ENCODE data around the gene AGRN.

Gene AGRN

DNA sequence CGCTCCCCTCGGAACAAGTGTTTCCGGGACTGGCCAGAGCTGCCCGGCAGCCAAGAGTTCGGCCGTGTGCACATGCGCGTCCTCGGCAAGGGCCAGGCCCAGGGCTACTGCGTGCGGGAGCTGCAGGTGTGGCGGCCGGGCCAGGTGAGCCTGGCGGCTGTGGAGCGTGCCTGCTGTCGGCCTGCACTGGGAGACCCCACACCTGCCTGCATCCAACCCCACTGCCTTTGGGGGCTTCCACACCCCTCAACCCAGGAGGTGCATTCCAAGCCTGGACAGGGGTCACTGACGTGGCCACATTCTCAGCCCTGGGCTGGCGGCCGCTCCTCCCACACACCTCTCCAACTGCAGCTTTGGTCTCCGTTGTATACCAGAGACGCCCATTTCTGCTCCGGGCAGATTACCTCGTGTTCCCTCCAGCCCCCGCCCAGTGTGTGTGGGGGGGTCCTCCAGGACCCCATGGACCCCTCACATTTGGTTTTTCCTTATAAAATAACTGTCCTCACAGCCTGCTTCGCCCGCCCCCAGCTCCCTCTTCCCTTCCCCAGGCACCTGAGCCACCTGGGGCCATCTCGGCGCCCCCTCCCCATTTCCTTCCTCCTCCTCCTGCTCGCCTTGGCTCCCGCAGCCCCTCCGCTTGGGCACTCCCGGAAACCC is 48.1 kb downstream of the AGRN start:
- H3K4me3 ChIP-seq (ENCODE audit: low read length in 2 of 2): peak overlapping the region; percentile 44 to 56
- peak overlapping the region; percentile 51 to 92 for H3K27ac ChIP-seq (ENCODE audit: low read depth in 2 of 2, low read length in 2 of 2)
- peaks cover 9 to 14% of the 10 kb centered on the region in 2 donors for H3K27me3 ChIP-seq (ENCODE audit: control insufficient read depth in 2 of 2, insufficient read depth in 2 of 2, low read length in 2 of 2)
- no peaks in the 10 kb centered on the region for H3K9me3 ChIP-seq (ENCODE audit: control insufficient read depth in 2 of 2, low read length in 2 of 2)
- peaks cover 21% of the 10 kb centered on the region in 2 donors for H3K4me1 ChIP-seq (ENCODE audit: control insufficient read depth in 2 of 2, insufficient read depth in 2 of 2, low read length in 2 of 2)
- peak overlapping the region; percentile 36 to 41 for H3K9ac ChIP-seq (ENCODE audit: low read depth in 1 of 2, low read length in 2 of 2)
- no peaks in the 10 kb centered on the region for H3K36me3 ChIP-seq (ENCODE audit: control insufficient read depth in 2 of 2, insufficient read depth in 2 of 2, low read length in 2 of 2)

DNA sequence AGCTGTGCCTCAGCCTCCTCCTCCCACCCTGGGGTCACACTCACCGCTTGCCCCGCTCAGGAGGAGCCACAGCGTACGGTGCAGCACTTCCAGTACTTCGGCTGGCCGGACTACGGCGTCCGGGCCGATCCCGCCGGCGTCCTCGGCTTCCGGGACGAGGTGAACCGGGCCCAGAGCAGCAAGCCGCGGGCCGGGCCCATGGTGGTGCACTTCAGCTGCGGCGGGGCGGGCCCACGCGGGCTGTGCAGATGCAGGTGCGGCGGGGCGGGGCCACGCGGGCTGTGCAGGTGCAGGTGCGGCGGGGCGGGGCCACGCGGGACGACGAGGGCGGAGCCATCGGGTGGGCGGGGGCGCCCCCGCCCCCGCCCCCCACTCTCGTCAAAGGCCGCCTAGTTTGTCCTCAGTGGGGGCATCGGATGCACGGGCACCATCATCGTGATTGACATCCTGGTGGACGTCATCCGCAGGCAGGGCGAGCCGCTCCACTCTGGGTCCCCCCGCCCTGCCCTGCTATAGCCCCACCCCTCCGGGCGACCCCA is 48.7 kb downstream of the AGRN start:
- Histone ChIP-seq H3K4me1 (ENCODE audit: control insufficient read depth in 2 of 2, insufficient read depth in 2 of 2, low read length in 2 of 2) (peaks cover 22 to 25% of the 10 kb centered on the region in 2 donors), H3K9me3 (ENCODE audit: control insufficient read depth in 2 of 2, low read length in 2 of 2) (no peaks in the 10 kb centered on the region), H3K36me3 (ENCODE audit: control insufficient read depth in 2 of 2, insufficient read depth in 2 of 2, low read length in 2 of 2) (no peaks in the 10 kb centered on the region), H3K4me3 (ENCODE audit: low read length in 2 of 2) (peak overlapping the region; percentile 44 to 56), H3K27ac (ENCODE audit: low read depth in 2 of 2, low read length in 2 of 2) (peak overlapping the region; percentile 92 to 98), H3K9ac (ENCODE audit: low read depth in 1 of 2, low read length in 2 of 2) (peak overlapping the region; percentile 36 to 41), H3K27me3 (ENCODE audit: control insufficient read depth in 2 of 2, insufficient read depth in 2 of 2, low read length in 2 of 2) (peaks cover 3 to 9% of the 10 kb centered on the region in 2 donors)

DNA sequence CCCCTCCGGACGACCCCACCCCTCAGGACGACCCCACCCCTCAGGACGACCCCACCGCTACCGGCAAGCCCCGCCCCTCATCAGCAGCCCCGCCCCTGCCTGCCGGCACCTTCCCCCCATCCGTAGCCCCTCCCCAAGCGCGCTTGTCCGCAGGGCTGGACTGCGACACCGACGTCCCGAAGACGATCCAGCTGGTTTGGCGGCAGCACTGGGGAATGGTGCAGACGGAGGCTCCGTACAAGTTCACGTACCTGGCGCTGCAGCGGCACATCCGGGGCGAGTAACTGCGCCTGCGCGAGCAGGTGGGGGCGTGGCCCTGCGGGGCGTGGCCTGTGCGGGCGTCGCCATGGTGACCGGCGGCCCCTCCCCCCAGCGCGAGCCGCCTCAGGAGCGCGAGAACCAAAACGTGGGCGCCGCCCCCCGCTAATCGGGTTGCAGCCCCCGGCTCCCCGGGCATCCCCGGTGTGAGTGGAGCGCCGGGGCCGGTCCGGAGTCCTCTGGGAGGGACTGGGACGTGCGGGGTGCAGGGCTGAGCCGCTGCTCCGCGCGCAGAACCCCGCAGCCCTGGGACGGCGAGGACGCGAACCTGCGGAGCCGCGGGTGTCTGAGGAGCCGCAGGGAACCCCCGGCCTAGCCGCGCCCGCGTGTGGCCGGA is 49.3 kb downstream of the AGRN start:
- Histone ChIP-seq H3K27ac (ENCODE audit: low read depth in 2 of 2, low read length in 2 of 2) (peak overlapping the region; percentile 92 to 98), H3K4me3 (ENCODE audit: low read length in 2 of 2) (peak overlapping the region; percentile 74 to 76), H3K36me3 (ENCODE audit: control insufficient read depth in 2 of 2, insufficient read depth in 2 of 2, low read length in 2 of 2) (no peaks in the 10 kb centered on the region), H3K4me1 (ENCODE audit: control insufficient read depth in 2 of 2, insufficient read depth in 2 of 2, low read length in 2 of 2) (peaks cover 21 to 25% of the 10 kb centered on the region in 2 donors), H3K27me3 (ENCODE audit: control insufficient read depth in 2 of 2, insufficient read depth in 2 of 2, low read length in 2 of 2) (peaks cover 0 to 4% of the 10 kb centered on the region in 2 donors), H3K9me3 (ENCODE audit: control insufficient read depth in 2 of 2, low read length in 2 of 2) (no peaks in the 10 kb centered on the region), H3K9ac (ENCODE audit: low read depth in 1 of 2, low read length in 2 of 2) (peak overlapping the region in 1 of 2 donors; percentile 66)

DNA sequence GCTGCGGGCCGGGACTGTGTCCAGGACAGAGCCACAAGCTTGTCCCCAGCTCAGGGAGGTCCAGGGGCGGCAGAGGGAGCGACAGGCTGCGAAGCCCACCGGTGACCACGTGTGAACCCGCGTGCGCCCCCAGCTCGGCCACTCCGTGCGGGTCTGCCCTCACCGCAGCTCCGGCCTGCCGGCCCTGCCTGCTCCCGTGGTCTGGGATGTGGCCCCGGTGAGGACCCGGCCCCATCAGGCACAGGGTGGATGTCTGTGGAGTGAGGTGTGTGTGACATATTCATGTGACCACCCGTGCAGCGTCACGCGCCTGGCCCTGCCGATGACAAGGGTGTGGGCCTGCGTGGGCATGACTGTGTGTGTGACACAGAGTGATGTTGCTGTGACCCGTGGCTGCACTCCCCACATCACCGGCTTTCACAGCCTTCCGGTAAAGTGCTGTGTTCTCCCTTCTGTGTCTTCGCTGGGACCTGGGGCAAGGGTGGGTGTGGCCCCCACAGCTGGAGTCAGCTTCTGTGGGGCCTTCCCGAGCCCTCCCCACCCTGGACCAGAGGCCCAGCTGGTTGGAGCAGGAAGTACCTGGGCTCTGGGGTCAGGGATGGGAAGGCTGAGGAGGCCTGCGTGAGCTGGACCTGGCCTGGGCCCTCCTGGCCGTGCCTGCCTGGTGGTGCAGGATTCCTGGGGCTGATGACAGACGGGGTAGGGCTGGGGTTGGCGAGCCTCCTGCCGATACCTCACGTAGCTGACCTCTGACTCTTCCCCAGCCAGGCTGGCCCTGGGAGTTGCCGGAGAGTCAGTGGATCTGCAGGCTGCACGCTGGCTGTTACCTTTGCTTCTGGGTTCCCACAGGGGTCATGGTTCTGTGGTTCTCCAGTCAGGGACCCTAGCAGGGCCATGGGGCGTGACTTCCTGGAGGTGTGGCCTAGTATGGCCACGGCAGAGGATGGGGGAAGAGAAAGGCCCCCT is 50.1 kb downstream of the AGRN start:
- H3K4me3 ChIP-seq (ENCODE audit: low read length in 2 of 2): no peak overlapping the region

DNA sequence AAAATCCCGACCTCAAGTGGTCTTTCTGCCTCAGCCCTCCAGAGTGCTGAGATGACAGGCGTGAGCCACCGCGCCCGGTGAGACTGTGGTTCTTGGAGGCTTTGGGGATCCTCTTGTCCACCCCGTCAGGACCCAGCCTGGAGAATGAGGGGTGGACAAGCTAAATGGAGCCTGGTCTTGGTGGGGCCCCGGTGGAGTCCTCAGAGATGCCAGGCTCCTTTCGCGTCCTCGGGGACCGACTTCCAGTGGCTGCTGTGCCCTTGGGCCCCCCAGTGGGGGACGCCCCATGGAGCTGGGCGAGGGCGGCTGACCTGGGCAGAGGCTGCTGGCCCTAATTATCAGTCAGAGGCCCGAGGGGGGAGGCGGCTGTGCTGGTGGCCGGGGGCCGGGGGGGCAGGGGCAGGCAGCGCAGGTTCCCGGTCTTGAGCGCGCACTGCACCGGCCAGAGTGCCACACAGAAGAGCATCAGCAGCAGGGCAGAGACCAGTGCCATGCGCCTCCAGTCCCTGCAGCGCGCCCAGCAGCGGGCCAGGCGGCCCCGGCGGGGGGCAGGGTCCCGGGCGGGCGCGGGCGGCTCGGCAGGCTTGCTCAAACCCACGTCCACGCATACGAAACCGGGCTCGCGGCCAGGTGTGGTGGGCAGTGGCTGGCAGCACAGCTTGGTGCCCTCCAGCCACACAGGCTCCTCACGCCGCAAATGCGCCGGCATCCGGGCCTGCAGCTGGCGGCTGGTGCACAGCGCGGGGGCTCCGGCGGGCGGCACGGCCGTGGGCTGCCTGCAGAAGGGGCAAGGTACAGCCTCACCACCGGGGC is 51.8 kb downstream of the AGRN start:
- Histone ChIP-seq H3K9me3 (ENCODE audit: control insufficient read depth in 2 of 2, low read length in 2 of 2) (no peaks in the 10 kb centered on the region), H3K9ac (ENCODE audit: low read depth in 1 of 2, low read length in 2 of 2) (no peak overlapping the region), H3K27ac (ENCODE audit: low read depth in 2 of 2, low read length in 2 of 2) (no peak overlapping the region), H3K4me1 (ENCODE audit: control insufficient read depth in 2 of 2, insufficient read depth in 2 of 2, low read length in 2 of 2) (peaks cover 23 to 31% of the 10 kb centered on the region in 2 donors), H3K36me3 (ENCODE audit: control insufficient read depth in 2 of 2, insufficient read depth in 2 of 2, low read length in 2 of 2) (no peaks in the 10 kb centered on the region), H3K4me3 (ENCODE audit: low read length in 2 of 2) (no peak overlapping the region), H3K27me3 (ENCODE audit: control insufficient read depth in 2 of 2, insufficient read depth in 2 of 2, low read length in 2 of 2) (peaks cover under 1 to 3% of the 10 kb centered on the region in 2 donors)

More for the DNA sequence above, 50.1 kb downstream of the AGRN start:
- no peaks in the 10 kb centered on the region for H3K9me3 ChIP-seq (ENCODE audit: control insufficient read depth in 2 of 2, low read length in 2 of 2)
- peak overlapping the region in 1 of 2 donors; percentile 6 for H3K9ac ChIP-seq (ENCODE audit: low read depth in 1 of 2, low read length in 2 of 2)
- H3K27me3 ChIP-seq (ENCODE audit: control insufficient read depth in 2 of 2, insufficient read depth in 2 of 2, low read length in 2 of 2): peaks cover 3 to 4% of the 10 kb centered on the region in 2 donors
- H3K27ac ChIP-seq (ENCODE audit: low read depth in 2 of 2, low read length in 2 of 2): no peak overlapping the region
- H3K4me1 ChIP-seq (ENCODE audit: control insufficient read depth in 2 of 2, insufficient read depth in 2 of 2, low read length in 2 of 2): peaks cover 23 to 31% of the 10 kb centered on the region in 2 donors
- no peaks in the 10 kb centered on the region for H3K36me3 ChIP-seq (ENCODE audit: control insufficient read depth in 2 of 2, insufficient read depth in 2 of 2, low read length in 2 of 2)

DNA sequence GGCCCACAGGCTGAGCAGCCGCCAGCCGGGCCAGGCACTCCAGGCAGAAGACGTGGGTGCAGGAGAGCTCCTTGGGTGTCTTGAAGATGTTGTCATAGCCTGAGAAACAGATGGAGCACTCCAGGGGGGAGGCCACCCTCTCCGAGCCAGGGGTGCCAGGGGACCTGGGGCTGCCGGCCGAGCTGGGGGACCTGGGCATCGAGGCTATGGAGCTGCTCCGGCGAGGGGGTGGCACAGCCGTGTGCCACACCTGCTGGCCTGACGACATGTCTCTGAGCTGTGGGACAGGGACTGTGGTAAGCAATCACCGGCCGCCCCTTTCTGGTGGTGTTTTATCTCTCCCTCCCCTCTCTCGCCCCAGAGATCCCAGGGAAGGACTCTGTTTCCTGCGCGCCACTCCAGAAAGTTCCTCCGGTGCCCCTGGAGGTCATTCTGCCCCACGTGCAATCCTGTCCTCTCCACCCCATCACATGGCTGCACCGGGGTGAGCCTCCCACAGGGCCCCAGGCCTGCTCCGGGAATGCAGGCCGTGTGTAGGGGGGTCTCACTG is 52.5 kb downstream of the AGRN start:
- Histone ChIP-seq H3K27me3 (ENCODE audit: control insufficient read depth in 2 of 2, insufficient read depth in 2 of 2, low read length in 2 of 2) (peaks cover 0 to 3% of the 10 kb centered on the region in 2 donors), H3K4me3 (ENCODE audit: low read length in 2 of 2) (no peak overlapping the region), H3K9ac (ENCODE audit: low read depth in 1 of 2, low read length in 2 of 2) (no peak overlapping the region)

DNA sequence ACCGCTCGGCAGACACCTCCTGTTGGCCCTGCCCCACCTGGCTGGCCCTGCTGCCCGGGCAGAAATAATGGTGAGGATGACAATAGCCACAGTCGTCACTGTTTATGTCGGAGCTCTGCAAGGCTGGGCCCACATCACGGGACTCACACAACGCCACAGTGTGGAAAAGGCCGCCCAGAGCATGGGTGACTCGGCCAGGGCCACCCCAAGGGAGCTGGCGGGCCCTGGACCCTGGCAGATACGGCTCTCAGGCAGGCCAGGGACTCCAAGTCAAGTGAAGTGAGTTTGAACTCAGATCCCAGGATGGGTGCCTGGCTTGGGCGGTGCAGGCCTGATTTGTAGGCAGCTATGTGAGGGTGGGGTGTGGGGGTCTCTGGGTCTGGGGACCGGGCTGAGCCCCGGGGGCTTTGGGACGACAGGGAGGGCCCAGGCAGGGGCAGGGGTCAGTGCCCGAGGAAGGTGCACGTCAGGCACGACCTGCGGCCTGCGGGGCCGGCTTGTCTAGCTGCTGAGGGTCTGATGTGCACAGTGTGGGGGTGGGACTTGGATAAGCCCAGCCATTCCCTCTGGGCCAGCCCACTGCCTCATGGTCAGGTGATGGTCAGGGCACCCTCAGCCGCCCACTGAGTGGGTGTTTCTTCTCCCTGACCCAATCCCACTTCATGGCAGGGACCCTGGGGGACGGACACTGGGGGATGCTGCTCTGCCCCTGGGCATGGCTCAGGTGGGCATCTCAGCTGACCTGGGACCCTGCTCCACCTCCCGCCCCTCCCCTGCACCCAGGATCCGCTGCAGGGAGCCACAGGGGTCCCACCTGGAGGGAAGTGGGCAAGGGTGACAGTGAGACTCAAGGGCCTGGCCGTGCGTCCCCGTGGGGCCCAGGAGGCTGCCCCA is 53.2 kb downstream of the AGRN start:
- peak overlapping the region in 1 of 2 donors; percentile 81 for H3K9ac ChIP-seq (ENCODE audit: low read depth in 1 of 2, low read length in 2 of 2)
- peak overlapping the region in 1 of 2 donors; percentile 52 for H3K4me3 ChIP-seq (ENCODE audit: low read length in 2 of 2)
- peaks cover 23 to 28% of the 10 kb centered on the region in 2 donors for H3K4me1 ChIP-seq (ENCODE audit: control insufficient read depth in 2 of 2, insufficient read depth in 2 of 2, low read length in 2 of 2)

More for the DNA sequence above, 52.5 kb downstream of the AGRN start:
- no peaks in the 10 kb centered on the region for H3K36me3 ChIP-seq (ENCODE audit: control insufficient read depth in 2 of 2, insufficient read depth in 2 of 2, low read length in 2 of 2)
- H3K4me1 ChIP-seq (ENCODE audit: control insufficient read depth in 2 of 2, insufficient read depth in 2 of 2, low read length in 2 of 2): peaks cover 23 to 31% of the 10 kb centered on the region in 2 donors
- H3K9me3 ChIP-seq (ENCODE audit: control insufficient read depth in 2 of 2, low read length in 2 of 2): no peaks in the 10 kb centered on the region
- no peak overlapping the region for H3K27ac ChIP-seq (ENCODE audit: low read depth in 2 of 2, low read length in 2 of 2)

DNA sequence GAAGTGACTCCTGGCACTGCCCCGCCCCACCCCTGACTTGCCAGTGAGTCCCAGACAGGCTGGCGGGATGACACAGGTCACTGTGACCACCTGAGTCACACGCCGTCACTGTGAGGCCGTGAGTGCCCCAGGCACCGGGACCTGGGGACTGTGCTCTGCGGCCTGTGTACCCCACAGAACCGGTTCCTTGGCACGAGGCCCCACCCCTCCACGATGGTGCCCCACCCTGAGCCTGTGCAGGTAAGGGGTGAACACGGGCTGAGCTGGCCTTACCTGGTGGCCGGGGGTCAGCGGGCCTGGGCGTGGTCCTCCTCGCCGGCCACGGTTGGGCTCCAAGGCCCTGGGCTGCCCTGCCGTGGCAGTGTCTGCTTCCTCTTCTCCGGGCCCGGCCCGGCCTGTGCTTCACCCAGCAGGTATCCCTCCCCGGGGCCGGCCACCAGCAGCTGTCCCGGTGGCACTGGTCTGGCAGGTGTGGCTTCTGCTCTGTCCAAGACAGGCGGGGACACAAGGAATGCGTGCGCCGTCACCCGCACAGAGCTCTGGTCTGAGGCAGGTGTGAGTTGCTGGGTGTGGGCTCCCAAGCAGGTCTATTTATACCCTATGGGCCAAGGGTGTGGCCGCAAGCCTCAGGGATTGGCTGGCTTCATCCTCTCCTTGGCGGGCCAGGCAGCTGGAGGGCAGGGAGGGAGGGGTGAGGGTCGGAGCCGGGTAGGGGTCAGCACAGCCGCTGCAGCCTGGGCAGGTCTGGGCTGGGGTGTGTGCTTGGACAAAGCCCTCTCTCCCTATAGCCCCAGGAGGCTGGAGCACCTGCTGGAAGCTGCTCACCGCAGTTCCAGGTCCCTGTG is 54.0 kb downstream of the AGRN start, which contains the start of gene RNF223:
Gene RNF223 (minus strand): TSS at position 564 of the 845 bp plus-strand sequence. CDS start 1,740 bp downstream, outside the sequence.
- peak within 1 kb of the TSS; percentile 52 to 81 for H3K9ac ChIP-seq (ENCODE audit: low read depth in 1 of 2, low read length in 2 of 2)
- peaks cover 0 to 3% of the 10 kb centered on the region in 2 donors for H3K27me3 ChIP-seq (ENCODE audit: control insufficient read depth in 2 of 2, insufficient read depth in 2 of 2, low read length in 2 of 2)
- H3K4me1 ChIP-seq (ENCODE audit: control insufficient read depth in 2 of 2, insufficient read depth in 2 of 2, low read length in 2 of 2): peaks cover 19 to 28% of the 10 kb centered on the region in 2 donors
- H3K4me3 ChIP-seq (ENCODE audit: low read length in 2 of 2): peak within 1 kb of the TSS; percentile 44 to 52
- no peaks in the 10 kb centered on the region for H3K36me3 ChIP-seq (ENCODE audit: control insufficient read depth in 2 of 2, insufficient read depth in 2 of 2, low read length in 2 of 2)
- H3K27ac ChIP-seq (ENCODE audit: low read depth in 2 of 2, low read length in 2 of 2): peak within 1 kb of the TSS; percentile 88 to 94
- no peaks in the 10 kb centered on the region for H3K9me3 ChIP-seq (ENCODE audit: control insufficient read depth in 2 of 2, low read length in 2 of 2)

More for the DNA sequence above, 53.2 kb downstream of the AGRN start:
- Histone ChIP-seq H3K27me3 (ENCODE audit: control insufficient read depth in 2 of 2, insufficient read depth in 2 of 2, low read length in 2 of 2) (peaks cover 0 to 3% of the 10 kb centered on the region in 2 donors), H3K9me3 (ENCODE audit: control insufficient read depth in 2 of 2, low read length in 2 of 2) (no peaks in the 10 kb centered on the region), H3K27ac (ENCODE audit: low read depth in 2 of 2, low read length in 2 of 2) (peak overlapping the region; percentile 88 to 94), H3K36me3 (ENCODE audit: control insufficient read depth in 2 of 2, insufficient read depth in 2 of 2, low read length in 2 of 2) (no peaks in the 10 kb centered on the region)

Data from mucosa of rectum (tissue), 2 donors.